Fibroblast of skin of scalp (primary cell): Measurements from ENCODE around the gene STIM2.
"Not testable (repeated sequence)": the region's sequence is repeated elsewhere in the genome, so short reads cannot be mapped to it uniquely, and the experiment has no call there.

Source experiments
- DNase-seq: peaks from one replicate; pipeline ENCODE4 v3.0.0-alpha.2; 2013

Gene STIM2

DNA sequence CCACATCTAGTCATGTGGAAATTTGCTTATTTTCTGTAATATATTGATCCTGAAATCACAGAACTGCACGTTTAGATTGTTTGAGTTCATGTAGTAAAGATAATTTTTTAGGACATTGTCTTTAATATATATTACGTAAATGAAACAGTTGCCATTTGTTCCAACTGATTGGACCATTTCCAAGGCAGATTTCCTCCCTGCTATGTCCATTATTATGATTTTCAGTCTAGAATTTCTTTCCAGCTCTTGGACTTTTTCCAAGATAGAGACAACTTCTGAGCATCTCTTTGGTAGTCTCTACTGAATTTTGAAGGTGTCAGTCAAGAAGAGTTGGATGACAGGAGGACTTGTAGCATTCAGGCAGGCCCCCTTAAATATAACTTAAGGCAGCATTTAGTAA is 94.6 kb downstream of the STIM2 start:
- no peak for DNase-seq

GRCh38 chr4:26958925-26959653 is 98.4 kb downstream of the STIM2 start:
- DNase-seq = no peak

- no peak for DNase-seq
Observed at GRCh38 chr4:26959654-26960047, 99.0 kb downstream of the STIM2 start.

GRCh38 chr4:26962720-26963119 is 102.1 kb downstream of the STIM2 start:
- no peak for DNase-seq

- peak; percentile 30 for DNase-seq
Observed at GRCh38 chr4:26964512-26964911, 103.9 kb downstream of the STIM2 start.

DNA sequence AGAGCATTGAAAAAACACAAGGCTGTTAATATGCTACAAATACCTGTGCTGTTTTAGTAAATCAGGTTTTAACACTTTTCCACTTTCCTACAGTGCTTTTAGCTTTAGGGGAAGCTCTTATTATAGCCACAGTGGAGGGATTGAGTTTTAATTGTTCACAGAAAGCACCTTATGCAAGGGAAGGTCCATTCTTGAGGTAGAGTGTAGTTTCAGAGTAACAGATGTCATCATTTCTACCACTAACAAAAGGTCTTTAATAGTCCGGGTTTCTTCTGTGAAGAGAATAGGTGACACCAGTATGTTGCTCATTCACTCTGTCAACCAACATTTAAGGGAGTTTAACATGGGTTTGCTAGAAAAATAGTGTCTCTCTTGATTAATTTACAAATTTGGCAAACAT is 104.4 kb downstream of the STIM2 start:
- no peak for DNase-seq

GRCh38 chr4:26975464-26976181 is 115.0 kb downstream of the STIM2 start:
- not testable (repeated sequence) for DNase-seq

- no peak for DNase-seq
Observed at GRCh38 chr4:26978387-26979053, 117.9 kb downstream of the STIM2 start.

- no peak for DNase-seq
Observed at GRCh38 chr4:26984896-26985295, 124.3 kb downstream of the STIM2 start.

- no peak for DNase-seq
Observed at GRCh38 chr4:26985873-26986272, 125.2 kb downstream of the STIM2 start.

- DNase-seq = no peak
Observed at GRCh38 chr4:26987191-26987590, 126.5 kb downstream of the STIM2 start.

DNA sequence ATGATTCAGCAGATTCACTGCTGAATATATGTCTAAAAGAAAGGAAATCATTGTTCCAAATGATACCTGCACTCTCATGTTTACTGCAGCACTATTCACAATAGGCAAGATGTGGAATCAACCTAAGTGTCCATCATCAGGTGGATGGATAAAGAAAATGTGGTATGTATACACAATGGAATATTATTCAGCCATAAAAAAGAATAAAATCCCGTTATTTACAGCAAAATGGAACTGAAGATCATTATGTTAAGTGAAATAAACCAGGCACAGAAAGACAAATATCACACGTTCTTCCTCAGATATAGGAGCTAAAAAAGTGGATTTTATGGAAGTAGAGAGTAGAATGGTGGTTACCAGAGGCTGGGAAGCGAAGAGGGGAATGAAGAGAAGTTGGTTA is 130.4 kb downstream of the STIM2 start:
- no peak for DNase-seq

GRCh38 chr4:26992657-26993361 is 132.2 kb downstream of the STIM2 start:
- DNase-seq = no peak

DNA sequence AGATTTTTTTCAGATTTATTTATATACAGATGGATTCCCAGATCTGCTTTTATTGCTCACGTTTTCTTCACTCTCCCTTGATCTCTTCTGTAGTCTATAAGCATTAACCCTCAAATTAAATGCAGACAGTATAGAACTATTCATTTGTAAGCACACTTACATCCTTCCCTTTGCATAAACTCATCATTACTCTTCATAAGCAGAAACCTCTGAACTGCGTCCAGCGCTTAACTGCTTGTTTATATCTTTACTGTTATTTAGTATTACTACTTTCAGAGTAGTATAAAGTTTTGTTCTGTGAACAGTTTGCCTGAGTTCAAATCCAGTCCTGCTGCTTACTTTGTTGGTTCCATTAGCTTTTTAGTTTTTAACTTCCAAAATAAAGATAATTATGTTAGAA is 132.9 kb downstream of the STIM2 start:
- no peak for DNase-seq

- no peak for DNase-seq
Observed at GRCh38 chr4:26993967-26994366, 133.3 kb downstream of the STIM2 start.

DNA sequence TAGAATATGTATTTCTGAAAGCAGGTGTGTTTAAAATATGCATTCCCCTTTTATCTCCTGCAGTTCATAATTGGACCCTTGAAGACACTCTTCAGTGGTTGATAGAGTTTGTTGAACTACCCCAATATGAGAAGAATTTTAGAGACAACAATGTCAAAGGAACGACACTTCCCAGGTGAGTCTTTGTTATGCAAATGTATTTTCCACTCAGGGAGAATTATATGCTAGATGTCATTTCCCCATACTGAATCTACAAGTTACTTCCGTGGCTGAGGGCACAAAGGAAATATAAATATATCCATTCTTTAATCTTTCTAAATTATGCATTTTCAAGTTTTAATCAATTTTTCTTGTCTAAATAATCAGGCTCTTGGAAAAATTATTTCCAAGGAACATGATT is 134.7 kb downstream of the STIM2 start:
- no peak for DNase-seq

GRCh38 chr4:26996745-26997144 is 136.1 kb downstream of the STIM2 start:
- no peak for DNase-seq

DNA sequence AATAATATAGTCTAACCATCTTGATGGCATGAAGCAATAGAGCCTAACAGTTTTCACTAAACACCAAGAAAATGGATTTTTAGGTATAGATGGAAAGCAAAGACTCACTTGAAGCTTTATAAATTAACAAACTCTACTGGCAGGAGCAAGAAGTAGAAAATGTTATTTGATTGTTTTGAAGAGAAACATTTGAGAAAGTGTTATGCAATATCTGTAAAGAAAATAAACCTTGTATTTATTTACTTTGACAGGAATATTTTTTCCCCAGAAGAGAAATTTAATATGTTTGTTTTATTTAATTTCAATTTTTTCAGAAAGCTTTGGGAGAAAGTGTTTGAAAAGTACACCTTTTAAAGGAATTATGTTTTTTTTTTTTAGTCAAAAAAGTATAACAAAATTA is 139.0 kb downstream of the STIM2 start:
- no peak for DNase-seq

DNA sequence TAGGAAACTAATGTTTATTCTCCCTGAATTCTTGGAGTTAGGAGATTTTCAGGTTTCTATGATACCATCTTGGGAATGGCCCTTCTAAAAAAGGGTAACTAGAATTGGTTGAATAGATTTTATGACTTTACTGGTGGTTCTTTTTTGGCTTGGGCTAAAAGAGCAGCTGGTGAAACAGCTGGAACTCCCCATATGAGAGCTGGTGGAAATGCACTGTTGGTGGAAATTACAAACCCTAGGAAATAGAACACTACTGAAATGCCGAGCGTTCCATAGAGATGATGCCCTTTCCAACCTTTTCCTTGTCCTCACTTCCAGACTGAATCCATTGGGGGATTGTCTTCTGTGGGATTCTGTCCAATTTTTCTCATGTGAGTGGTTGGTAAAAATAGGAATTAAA is 139.5 kb downstream of the STIM2 start:
- peak; percentile 51 for DNase-seq

GRCh38 chr4:27000820-27001219 is 140.2 kb downstream of the STIM2 start:
- DNase-seq = no peak

- DNase-seq = no peak
Observed at GRCh38 chr4:27001398-27002164, 140.9 kb downstream of the STIM2 start.

DNA sequence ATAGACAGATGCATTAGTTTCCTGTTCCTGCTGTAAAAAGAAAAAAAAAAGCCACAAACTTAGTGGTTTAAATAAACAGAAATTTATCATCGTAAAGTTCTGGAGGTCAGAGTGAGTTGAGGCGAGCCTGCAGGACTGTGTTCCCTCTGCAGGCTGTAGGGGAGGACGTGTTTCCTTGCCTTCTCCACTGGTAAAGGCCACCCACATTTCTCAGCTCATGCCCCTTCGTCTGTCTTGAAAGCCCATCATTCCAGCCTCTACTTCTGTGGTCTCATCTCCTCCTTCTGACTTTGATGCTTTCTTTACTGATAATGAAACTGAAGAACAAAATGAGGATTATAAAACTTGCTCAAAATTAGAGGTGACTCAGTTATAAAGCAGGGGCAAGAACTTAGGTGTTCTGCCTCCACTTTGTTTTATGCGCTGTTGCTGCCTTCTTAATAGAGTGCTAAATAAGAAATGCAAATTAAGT is 143.0 kb downstream of the STIM2 start:
- no peak for DNase-seq
